ENCODE data around the gene MMP24OS.
"Not testable (repeated sequence)": the region's sequence is repeated elsewhere in the genome, so short reads cannot be mapped to it uniquely, and the experiment has no call there.

The MMP24OS gene

DNA sequence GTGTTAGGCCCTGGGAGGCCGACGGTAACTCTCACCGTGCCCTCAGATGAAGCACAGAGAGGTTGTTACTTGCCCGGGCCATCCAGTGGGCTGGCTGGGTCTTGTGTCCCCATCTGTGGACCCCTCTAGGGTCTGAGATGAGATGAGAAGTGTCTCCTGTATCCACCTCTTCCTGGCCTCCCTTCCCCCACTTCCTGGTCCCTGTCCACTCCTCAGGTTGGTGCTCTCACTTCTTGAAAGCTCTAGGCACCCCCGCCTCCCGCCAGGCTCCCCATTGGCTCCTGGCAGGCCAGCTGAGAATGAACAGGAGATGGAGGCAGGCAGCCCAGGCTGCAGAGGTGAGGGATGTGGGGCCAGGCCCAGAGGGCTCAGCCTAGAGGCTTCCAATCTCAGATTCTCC lies 1.5 kb downstream of the MMP24OS start:
- DNase-seq (ENCODE audit: low read depth in 3 of 3), result no peak

DNA sequence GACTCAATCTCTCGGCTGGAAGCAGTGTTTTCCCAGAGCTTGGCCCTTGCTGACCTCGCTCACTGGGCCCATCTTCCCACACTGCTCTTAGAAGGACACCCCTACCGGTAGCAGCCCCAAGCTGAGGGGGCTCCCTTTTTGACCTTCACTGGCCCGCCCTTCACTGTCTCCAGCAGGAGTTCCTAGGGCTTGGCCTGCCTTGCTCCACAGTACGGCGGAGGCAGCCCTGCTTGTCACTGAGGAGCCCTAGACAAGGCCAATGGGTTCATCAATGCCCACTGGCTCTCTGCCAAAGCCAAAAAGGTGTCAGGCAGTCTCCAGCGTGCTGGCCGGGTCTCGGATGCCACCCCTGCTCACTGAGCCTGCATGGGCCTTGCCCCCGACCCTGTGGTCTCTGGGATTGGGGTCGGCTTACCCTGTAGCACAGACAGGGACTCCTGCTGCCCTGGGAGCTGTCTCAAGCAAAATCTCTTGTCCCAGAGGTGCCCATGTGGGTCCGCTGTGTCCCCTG lies 2.1 kb downstream of the MMP24OS start:
- DNase-seq (ENCODE audit: low read depth in 3 of 3), result no peak

DNA sequence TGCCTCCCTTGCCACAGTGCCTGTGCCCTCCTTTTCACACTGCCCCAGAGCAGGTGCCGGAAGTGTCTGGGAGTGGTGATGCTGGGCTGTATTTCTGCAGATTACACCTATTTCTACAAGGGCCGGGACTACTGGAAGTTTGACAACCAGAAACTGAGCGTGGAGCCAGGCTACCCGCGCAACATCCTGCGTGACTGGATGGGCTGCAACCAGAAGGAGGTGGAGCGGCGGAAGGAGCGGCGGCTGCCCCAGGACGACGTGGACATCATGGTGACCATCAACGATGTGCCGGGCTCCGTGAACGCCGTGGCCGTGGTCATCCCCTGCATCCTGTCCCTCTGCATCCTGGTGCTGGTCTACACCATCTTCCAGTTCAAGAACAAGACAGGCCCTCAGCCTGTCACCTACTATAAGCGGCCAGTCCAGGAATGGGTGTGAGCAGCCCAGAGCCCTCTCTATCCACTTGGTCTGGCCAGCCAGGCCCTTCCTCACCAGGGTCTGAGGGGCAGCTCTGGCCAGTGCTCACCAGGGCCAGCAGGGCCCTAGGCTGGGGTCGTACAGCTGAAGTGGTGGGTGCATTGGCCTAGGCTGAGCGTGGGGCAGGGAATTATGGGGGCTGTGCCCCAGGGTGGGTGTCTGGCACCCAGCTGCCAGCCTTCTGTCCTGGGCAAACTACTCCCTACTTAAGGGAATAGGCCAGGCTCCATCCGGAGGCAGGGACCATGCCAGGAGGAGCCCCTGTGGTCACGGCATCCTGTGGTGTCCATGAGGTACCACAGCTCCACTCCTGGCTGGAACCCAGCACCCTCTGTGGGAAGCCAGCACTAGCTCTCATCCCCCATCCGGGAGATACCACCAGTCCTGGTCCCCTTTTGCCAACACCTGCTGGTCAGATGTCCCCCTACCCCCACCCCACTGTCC lies 3.5 kb downstream of the MMP24OS start:
- DNase-seq (ENCODE audit: low read depth in 3 of 3), result no peak

DNA sequence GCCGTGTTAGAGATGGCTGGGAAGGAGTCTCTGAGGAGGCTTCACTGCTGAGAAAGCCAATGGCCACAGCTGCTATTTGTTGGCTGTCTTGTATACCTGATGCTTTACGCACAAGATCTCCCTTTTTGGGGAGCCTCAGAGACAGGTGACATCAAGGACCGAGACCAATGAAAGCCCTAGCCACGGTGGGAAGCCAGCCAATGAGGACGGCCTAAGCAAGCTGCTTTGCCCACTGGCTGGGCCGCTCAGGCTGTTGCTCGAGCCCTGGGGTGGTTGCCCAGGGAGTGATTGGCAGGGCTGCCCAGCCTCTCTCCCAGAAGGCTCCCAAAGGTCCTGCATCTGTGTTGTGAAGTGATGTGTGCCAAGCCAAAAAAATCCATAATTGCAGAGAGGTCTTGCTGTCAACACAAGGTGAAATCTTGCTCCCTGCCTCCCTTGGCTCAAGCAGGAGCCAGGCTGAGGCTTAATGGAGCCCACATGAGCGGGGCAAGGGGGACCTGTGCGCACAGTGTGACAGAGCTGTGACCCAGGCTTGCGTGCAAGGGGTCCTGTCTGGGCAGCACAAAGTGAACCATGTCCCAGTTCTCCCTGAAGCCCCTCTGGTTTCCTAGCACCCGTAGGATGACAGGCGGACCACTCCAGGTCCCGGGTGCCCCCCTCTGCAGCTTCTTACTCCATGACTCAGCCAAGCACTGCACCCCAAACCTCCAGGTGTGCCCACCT lies 4.3 kb downstream of the MMP24OS start:
- no peak for DNase-seq (ENCODE audit: low read depth in 3 of 3)

DNA sequence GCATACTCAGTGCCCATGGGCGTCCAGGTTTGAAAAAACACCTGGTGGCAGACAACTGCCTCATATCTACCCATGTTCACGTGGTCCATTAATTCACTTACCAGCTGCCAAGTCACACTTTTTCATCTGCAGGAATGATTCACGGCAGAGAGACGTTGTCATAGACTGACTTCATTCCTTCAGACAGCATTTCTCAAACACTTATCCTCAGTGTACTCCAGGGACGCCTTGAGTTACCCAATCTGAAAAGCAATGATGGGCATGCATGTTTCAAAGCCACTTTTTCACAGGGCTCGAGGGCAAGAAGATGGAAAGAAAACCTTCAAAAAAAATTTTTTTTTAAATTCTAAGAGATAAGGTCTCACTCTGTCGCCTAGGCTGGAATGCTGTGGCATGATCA lies 6.0 kb downstream of the MMP24OS start:
- DNase-seq (ENCODE audit: low read depth in 3 of 3), result no peak

DNA sequence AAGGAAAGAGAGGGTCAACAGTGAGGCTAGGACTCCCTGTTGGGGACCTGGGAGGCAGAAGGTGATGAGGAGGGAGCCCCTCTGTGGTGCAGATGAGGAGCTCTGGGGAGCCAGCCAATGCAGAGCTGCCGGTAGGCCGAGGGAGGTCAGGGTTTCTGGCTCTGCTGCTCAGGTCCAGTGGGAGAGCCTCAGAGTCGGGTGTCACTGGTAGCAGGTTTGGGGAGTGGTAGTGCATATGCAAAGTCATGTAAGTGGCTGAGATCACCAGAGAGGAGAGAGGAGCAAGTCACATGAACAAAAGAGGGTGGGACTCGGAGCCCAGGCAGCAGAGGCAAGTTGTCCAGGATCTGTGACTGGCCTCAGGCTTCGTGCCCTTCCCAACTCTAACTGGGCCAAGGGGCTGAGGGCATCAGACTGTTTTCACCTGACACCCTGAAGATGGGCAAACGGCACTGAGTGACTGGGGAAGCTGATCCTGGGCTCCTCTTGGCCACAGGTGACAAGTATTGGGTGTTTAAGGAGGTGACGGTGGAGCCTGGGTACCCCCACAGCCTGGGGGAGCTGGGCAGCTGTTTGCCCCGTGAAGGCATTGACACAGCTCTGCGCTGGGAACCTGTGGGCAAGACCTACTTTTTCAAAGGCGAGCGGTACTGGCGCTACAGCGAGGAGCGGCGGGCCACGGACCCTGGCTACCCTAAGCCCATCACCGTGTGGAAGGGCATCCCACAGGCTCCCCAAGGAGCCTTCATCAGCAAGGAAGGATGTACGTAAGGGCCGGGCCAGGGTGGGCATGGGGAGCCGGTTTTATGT lies 6.6 kb downstream of the MMP24OS start:
- DNase-seq (ENCODE audit: low read depth in 3 of 3), result no peak

DNA sequence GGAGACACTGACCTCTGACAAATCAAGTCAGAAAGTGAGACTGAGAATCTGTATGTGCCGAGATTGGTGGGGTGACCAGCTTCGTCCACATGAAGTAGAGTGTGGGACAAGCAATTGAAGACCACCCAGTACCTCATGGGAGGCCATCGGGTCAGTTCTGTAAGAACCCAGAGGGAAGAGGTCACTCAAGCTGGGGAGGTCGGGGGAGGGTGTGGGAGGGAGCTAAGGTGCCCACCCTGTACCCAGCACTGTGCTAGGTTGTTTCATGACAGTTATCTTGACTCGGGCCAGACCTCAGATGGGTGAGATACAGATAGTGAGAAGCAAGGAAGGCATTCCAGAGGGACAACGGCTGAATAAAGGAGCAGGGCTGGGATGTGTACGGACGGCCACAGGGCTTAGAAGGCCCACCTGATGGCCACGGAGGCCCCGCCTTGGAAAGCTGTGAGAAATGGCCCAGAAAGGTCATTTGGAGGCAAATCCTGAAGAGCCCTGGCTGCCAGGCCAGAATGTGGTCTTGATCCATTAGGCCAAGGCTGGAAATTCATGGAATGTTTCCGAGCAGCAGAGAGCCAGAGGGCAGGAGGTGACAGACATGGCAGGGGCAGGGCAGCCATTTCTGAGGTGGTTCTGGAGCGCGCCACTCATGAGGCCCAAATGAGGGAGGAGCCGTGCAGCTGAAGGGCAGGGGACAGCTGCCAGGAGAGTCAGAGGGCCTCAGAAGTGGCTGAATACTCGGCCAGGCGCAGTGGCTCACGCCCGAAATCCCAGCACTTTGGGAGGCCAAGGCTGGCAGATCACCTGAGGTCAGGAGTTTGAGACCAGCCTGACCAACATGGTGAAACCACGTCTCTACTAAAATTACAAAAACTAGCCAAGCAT lies 7.7 kb downstream of the MMP24OS start:
- DNase-seq (ENCODE audit: low read depth in 3 of 3), result no peak

DNA sequence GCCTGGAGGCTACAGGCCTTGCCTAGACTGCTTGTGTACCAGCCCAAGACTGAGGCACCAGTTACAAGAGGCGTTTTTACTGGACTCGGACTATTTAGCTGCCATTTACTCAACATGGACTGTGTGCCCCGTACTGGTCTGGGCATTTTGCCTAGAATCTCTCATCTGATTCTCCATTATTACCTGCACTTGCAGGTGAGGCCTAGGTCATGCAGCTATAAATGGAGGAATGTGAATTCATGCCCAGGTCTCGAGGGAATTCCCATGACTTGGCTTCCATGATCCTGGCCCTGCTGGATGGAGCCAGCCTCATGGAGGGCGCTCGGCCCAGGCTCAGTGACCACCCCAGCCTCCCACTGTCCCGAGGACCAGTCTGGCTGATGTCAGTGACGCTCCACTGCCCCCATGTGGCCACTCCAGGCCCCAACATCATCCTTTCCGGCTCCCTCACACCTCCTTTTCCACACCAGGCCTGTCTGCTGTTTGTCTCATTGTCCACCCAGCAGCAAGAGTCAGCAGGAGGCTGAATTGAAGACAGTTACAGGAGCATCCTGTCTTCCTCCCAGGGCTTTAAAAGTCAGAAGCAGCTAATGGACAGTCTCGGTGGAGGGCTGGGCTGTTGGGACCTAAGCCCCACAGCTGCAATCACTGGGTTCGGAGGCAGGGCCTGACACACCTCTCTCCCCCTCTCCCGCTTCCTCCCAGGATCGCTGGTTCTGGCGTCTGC lies 8.7 kb downstream of the MMP24OS start:
- DNase-seq (ENCODE audit: low read depth in 3 of 3), result no peak

DNA sequence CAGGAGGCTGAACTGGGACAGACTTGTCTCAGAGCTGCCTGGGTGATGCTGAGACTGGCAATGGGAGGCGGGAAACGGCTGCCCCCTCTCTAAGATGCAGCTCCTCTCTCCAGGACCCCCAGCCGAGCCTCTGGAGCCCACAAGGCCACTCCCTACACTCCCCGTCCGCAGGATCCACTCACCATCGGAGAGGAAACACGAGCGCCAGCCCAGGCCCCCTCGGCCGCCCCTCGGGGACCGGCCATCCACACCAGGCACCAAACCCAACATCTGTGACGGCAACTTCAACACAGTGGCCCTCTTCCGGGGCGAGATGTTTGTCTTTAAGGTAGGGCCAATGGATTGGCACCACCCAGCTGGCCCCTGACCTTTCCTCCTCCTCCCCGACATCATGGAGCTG lies 10.8 kb downstream of the MMP24OS start:
- no peak for DNase-seq (ENCODE audit: low read depth in 3 of 3)

DNA sequence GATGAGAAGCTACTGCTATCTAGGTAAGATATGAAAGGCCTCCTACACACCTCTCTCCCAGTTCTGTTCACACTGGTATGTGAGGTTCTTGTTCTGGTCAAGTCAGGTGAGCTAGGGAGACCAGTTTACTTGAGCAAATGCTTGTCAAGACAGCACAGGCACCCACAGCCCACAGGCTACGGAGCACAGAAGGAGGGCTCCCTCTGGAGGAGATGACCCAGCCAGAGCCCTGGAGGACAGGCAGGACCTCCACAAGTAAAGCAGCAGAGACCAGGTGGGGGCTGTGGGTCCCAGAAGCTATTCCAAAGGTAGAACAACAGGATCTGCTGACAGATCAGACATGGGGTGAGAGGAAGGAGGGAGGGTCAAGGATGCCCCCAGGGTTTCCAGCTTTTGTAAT lies 13.2 kb downstream of the MMP24OS start:
- no peak for DNase-seq (ENCODE audit: low read depth in 3 of 3)

DNA sequence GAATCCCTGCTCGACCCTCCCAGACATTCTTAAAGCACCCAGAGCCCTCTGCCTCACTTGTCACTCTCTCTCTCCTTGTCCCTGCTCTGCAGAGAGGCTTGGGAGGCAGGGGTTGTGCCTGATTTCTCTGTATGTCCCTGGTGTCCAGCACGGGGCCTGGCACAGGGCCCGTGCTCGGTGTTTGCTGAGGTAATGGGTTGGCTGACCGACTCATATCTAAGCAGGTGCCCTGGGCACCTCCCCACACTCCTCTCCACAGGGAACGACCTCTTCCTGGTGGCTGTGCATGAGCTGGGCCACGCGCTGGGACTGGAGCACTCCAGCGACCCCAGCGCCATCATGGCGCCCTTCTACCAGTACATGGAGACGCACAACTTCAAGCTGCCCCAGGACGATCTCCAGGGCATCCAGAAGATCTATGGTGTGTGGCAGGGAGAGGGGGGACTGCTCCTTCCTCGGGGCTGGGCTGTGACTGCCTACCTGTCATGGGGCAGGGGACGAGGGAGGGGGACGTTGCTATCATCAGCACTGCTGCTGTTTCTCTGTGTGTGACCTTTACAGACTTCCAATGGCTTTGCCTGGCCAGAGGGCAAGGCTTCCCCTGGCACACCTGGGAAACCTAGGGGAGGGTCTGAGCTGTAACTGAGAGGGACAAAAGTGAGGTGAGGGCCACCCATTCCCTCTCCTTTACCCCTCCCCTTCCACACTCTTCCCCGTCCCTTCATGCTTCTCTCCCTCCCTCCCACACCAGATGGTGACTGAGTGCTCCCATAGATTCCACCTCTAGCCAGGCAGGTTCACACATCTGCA lies 14.2 kb downstream of the MMP24OS start:
- DNase-seq (ENCODE audit: low read depth in 3 of 3), result no peak

DNA sequence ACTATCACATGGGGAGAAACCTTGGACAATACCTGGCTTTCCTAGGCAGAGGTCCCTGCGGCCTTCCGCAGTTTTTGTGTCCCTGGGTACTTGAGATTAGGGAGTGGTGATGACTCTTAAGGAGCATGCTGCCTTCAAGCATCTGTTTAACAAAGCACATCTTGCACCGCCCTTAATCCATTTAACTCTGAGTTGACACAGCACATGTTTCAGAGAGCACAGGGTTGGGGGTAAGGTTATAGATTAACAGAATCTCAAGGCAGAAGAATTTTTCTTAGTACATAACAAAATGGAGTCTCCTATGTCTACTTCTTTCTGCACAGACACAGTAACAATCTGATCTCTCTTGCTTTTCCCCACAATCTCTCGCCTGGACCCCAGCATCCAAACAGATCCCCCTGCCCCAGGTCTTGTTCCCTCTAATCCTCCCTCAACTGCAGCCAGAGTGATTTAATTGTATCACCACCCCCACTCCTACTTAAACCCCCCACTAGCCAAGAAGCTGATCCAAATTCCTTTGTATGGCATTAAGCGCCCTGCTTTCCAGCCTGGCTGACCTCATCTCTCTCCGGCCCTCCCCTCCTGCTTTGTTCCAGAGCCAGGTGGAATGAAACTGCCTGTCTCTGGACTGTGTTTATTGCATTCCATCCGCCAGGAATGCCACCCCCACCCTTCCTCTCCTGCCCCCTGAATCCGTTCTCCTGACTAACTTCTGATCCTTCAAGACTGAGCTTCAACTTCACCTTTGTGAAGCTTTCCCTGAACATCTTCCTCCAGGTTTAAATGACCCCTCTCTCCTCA lies 15.0 kb downstream of the MMP24OS start:
- DNase-seq (ENCODE audit: low read depth in 3 of 3), result not testable (repeated sequence)

DNA sequence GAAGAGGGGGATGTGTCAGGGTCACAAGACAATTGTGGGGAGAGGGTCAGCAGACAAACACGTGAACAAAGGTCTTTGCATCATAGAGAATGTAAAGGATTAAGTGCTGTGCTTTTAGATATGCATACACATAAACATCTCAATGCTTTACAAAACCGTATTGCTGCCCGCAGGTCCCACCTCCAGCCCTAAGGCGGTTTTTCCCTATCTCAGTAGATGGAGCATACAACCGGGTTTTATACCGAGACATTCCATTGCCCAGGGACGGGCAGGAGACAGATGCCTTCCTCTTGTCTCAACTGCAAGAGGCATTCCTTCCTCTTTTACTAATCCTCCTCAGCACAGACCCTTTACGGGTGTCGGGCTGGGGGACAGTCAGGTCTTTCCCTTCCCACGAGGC lies 15.6 kb downstream of the MMP24OS start:
- DNase-seq (ENCODE audit: low read depth in 3 of 3), result not testable (repeated sequence)

DNA sequence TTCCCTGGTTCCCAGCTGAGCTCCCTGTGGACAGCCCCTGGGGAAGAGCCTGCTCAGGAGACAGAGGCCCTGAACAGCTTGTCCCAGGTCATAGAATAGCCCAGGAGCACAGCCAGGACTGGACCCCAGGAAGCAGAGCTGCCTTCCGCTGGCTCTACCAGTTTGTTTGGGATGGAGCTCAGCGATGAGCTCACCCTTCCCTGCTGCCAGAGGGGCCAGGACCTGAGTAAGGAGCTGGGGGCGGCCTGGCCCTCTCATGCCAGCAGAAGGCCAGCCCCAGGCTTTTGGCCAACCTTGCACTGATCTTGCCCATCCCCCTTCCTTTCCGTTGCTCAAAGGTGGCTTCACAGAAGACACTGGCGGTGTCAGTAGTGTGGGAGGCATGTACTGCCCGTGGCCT lies 17.5 kb downstream of the MMP24OS start:
- no peak for DNase-seq (ENCODE audit: low read depth in 3 of 3)

DNA sequence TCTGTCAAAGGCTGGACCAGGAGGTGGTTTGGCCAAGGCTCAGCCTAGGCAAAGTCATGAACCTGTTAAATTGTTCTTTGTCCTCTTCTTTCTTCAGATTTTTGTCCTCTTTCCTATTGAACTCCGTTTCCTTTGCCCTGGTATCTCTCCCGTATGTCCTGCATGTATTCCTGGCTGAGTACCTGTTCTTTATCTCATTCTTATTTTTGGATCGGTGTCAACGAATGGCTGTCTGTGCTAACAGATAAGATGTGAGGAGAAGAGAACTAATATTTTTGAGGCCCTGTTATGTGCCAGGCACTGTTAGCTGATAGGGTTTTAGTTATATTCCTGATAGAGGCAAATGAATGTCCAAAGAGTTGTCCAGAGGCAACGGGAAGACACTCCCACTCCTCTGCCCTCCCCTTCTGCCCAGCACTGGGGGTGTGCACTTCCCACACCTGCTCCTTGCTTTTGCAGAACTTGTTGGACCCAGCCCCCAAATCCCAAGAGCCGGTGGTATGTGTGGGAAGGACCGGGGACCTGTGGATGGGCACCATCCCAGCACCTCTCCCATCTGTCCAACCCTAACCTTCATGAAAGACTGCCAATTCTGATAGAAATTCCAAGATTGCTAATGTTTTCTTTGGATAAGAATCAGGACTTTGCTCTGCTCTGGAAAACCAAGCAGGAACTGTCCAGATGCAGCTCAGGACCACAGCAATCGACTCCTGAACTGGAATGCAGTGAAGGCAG lies 20.6 kb downstream of the MMP24OS start:
- no peak for DNase-seq (ENCODE audit: low read depth in 3 of 3)

DNA sequence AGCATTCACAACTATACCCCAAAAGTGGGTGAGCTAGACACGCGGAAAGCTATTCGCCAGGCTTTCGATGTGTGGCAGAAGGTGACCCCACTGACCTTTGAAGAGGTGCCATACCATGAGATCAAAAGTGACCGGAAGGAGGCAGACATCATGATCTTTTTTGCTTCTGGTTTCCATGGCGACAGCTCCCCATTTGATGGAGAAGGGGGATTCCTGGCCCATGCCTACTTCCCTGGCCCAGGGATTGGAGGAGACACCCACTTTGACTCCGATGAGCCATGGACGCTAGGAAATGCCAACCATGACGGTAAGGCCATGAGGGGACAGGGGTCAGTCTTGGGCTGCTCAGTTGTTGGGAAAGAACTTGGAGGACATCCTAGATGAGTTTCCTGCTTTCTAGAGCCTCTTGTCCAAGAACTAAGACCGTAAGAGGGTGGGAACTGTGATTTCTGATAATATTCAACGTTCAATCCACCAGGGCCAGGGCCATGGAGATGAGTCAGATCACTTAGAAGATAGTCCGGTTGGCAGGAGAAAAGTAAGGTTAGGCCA lies 23.4 kb downstream of the MMP24OS start:
- DNase-seq (ENCODE audit: low read depth in 3 of 3), result no peak

DNA sequence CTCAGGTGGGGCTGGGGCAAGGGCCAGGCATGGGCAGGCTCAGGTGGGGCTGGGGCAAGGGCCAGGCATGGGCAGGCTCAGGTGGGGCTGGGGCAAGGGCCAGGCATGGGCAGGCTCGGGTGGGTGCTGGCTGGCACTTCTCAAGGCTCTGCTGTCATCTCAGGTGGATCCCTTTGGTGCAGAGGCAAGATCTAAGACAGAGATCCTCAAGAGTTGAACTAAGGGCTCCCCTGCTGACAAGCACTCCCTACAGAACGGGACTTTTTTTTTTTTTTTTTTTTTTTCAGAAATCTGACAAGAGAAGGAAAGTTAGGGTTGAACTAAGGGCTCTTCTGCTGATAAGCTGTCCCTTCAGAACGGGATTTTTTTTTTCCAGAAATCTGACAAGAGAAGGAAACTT lies 24.9 kb downstream of the MMP24OS start:
- no peak for DNase-seq (ENCODE audit: low read depth in 3 of 3)

DNA sequence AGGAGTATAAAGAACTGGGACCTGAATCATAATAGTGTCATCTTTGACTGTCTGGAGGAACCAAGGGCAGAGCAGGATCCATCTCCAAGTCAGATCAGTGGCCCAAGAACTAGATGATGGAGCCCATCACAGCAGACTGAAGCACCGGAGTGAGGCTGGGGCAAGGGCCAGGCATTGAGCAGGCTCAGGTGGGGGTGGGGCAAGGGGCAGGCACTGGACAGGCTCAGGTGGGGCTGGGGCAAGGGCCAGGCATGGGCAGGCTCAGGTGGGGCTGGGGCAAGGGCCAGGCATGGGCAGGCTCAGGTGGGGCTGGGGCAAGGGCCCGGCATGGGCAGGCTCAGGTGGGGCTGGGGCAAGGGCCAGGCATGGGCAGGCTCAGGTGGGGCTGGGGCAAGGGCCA lies 25.3 kb downstream of the MMP24OS start:
- not testable (repeated sequence) for DNase-seq (ENCODE audit: low read depth in 3 of 3)
